GM18505 (cell line): ENCODE data around the gene PIP4K2A.
"Not testable (repeated sequence)": the region's sequence is repeated elsewhere in the genome, so short reads cannot be mapped to it uniquely, and the experiment has no call there.

Experiments used
- ATAC-seq: cut with Tn5 transposase; IDR thresholded peaks from one replicate; pipeline ENCODE4 v1.9.1; 2021; ENCODE audit not compliant: unreplicated experiment
- POLR2A ChIP-seq: IDR thresholded peaks from 4 replicates; pipeline ENCODE4 v1.6.1; 2011; ENCODE audit warnings: borderline replicate concordance; ENCODE audit not compliant: insufficient read depth, insufficient read length; ENCODE audit errors: extremely low read depth

PIP4K2A gene

GRCh38 chr10:22500656-22501340 lies 213.6 kb downstream of the PIP4K2A start:
- no peak for TF ChIP-seq POLR2A
- no peak for ATAC-seq

GRCh38 chr10:22499973-22500372 lies 214.4 kb downstream of the PIP4K2A start:
- ATAC-seq = not testable (repeated sequence)

DNA sequence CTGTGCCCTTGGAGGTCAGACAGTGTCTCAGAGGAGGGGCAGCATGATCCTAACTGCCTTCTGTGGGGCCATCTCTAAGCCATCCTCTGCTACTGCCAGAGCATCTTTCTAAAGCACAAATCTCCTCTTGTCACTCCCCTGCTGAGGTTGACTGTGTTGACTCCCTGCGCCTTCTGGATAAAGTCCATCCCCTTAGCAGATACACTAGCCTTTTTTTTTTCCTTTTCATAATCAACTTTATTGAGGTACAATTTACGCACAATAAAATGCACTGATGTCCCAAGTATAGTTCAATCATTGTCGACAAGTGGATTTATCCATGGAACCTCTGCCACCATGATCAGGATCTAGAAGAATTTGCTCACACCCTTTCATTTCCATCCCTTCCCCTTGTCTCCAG lies 219.0 kb downstream of the PIP4K2A start:
- no peak for TF ChIP-seq POLR2A

DNA sequence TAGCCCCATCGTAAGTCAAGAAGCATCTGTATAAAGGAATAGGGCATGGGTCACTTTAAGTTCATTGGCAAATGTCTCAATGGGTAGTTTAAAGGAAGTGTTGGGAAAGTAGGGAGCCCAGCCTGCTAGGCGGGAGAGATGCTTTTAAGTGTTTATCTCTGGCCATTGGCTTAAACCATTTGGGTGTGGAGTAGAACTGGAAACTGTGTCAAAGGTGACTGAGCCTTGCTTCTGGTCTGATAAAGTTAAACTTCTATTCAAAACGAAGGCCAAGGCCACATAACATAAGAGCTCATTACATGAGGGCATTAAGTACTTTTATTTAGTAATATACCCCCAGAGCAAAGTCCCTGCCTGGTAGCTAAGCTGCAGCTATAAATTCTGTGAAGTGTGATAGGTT lies 220.4 kb downstream of the PIP4K2A start:
- no peak for TF ChIP-seq POLR2A
- ATAC-seq = no peak

More for the DNA sequence above, 219.0 kb downstream of the PIP4K2A start:
- ATAC-seq = no peak

- no peak for ATAC-seq
- no peak for TF ChIP-seq POLR2A
Measured at GRCh38 chr10:22491931-22492615, 222.3 kb downstream of the PIP4K2A start.

GRCh38 chr10:22491480-22491879 lies 222.9 kb downstream of the PIP4K2A start:
- TF ChIP-seq POLR2A = no peak
- no peak for ATAC-seq

DNA sequence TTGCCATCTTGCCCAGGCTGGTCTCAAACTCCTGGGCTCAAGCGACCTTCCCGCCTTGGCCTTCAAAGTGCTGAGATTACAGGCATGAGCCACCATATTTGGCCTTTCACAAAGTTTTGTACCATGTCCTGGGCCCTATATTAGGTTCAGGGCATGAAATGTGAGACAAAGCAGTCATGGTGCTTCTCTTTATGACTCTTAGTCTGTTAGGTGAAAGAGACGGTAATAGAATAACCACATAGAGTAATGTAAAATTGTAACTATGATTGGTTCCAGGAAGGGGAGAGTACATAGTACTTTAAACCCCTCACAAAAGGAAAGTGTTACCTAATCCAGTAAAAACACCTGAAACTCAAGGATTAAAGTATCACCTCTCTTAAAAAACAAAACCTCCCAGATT lies 224.4 kb downstream of the PIP4K2A start:
- no peak for TF ChIP-seq POLR2A
- no peak for ATAC-seq

- no peak for TF ChIP-seq POLR2A
- ATAC-seq = no peak
Measured at GRCh38 chr10:22489467-22489866, 224.9 kb downstream of the PIP4K2A start.

DNA sequence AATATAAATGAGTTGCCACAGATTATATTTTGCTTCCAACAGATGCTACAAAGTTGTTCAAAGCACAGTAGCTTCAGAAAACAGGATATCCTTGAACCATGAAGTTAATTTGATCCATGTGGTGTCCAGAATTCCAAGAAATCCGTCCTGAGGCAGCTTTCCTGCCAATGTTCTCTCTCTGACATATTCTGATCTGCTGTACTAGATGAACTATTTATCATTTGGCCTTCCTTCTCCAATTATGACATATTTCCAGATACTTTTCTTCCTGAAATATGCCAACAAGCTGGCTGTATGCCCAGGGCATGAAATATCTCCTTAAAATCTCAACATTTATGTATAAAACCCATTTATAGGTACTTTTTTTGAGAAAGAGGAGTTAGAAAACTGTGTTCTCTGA lies 227.9 kb downstream of the PIP4K2A start:
- no peak for ATAC-seq
- TF ChIP-seq POLR2A = no peak
